Activated naive CD4-positive, alpha-beta T cell treated with anti-CD3 and anti-CD28 coated beads, Interleukin-2, amount 50 U/mL, for 72 hours (primary cell): ENCODE measurements around the gene TPBGL. TPM values are rescaled to one million over a fixed set of nuclear protein-coding genes. Genes with fewer than 3 reads are reported as not detected.

Source experiments
- ATAC-seq, 2 donors: fragments of 150-1000 bp; cut with Tn5 transposase; 2 replicates each; pipeline ENCODE4 v1.10.0; 2021; ENCODE audit warnings: mild to moderate bottlenecking in 2 of 2, moderate library complexity in 2 of 2
- DNase-seq, 2 donors: peaks; one replicate each; pipeline ENCODE4 v3.0.0; 2021 to 2022; ENCODE audit warnings: low spot score in 2 of 2
- H3K27ac Mint-ChIP-seq, 2 donors: one replicate each; pipeline ENCODE4 v1.8.0; 2022; ENCODE audit warnings: mild to moderate bottlenecking in 2 of 2, mixed read lengths in 2 of 2
- H3K36me3 Mint-ChIP-seq, 2 donors: one replicate each; pipeline ENCODE4 v1.8.0; 2022; ENCODE audit warnings: mixed read lengths in 2 of 2
- H3K9me3 Mint-ChIP-seq, 2 donors: one replicate each; pipeline ENCODE4 v1.8.0; 2022; ENCODE audit warnings: mixed read lengths in 2 of 2
- total RNA-seq, 2 donors: library from RNA; stranded (reverse); gene quantifications; one replicate each; pipeline ENCODE4 v1.2.3, GENCODE V29; 2022

Gene TPBGL
- total RNA-seq, 2 donors from 2014 or later, result 0.07 to 0.68 TPM

- peak overlapping the region in 1 of 2 donors; percentile 50 for H3K27ac Mint-ChIP-seq
- ATAC-seq, result no peak
- no peaks in the 10 kb centered on the region for H3K36me3 Mint-ChIP-seq
- DNase-seq, result no peak
- H3K9me3 Mint-ChIP-seq, result no peaks in the 10 kb centered on the region
These were observed 52.4 kb downstream of the TPBGL start for GRCh38 chr11:75292943-75293342.

Other genes with a start within 250 kb of the TPBGL start
- gene OR2AT4, start 143.9 kb upstream of the TPBGL start, total RNA-seq, result not detected
- gene SLCO2B1, start 89.7 kb upstream of the TPBGL start, total RNA-seq, result not detected
- gene ARRB1, start 110.9 kb downstream of the TPBGL start, total RNA-seq, result 10 to 100 TPM; 11.5 to 28.9 TPM
- gene RPS3, start 158.7 kb downstream of the TPBGL start, total RNA-seq, result 1,000 to 10,000 TPM; 4,688 to 5,066 TPM
- under 1 TPM in 1 of 2 donors, not detected in 1; 0.89 TPM for gene KLHL35, start 192.4 kb downstream of the TPBGL start, total RNA-seq